CD4-positive, alpha-beta T cell treated with Interleukin-15 for 1 hour (primary cell): ENCODE measurements around the gene RPL19.

Source experiments
- DNase-seq: peaks from one replicate; pipeline ENCODE4 v3.0.0-alpha.2; 2020

The RPL19 gene

GRCh38 chr17:39173526-39174274, 26.4 kb upstream of the RPL19 start:
- DNase-seq = no peak

DNA sequence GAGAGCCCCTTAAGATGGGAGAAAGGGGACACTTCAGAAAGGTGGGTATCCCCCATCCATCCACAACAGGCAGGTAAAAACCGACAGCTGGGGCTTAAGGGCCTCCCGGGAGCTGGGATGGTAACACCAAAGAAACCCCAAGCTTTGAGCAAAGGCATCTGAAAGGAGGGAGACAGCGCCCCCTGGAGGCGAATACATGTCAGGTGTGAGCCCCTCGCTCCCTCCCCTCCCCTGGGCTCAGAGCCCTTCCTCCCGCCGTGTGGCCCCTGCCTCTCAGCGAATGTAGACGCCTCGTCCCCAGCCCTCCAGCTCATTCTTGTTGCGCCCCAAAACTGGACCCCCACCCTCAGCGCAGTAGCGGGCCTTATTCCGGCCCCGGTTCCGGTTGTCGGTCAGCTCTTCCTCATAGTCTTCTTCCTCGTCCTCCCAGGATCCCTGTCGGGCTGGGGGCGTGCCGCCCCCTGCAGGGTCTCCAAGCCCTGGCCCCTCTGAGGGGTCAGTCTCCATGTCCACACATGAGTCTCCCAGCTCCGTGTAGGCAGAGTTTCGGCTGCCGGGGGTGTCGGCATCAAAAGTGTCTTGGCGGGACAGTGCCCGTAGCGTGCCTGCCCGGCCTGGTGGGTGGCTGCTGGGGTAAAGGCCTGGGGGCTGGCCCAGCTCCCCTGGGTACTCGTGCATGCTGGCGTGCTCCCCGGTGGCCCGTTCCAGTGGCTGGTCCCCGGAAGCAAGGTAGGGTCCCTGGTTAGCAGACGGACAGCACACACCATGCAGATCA, 25.0 kb upstream of the RPL19 start:
- peak; percentile 75 for DNase-seq

DNA sequence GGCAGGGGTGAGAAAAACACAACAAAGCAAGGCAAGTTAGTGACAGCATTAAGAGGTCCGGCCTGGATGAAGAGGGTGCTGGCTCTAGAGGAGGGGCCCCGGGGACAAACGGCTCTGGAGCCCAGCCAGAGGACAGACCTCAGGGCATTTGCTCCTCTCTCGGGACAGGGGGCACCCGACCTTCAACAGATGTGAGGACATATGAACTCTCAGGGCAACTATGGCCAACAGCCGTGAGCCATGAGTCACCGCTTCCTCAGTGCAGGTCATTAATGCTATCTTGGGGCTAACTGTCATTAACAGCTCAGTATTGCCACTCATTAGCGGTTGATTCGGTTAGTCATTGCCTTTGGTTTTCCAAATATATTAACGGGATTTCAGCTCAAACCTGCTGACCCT, 24.4 kb upstream of the RPL19 start:
- DNase-seq = no peak

GRCh38 chr17:39177256-39177655, 22.8 kb upstream of the RPL19 start:
- DNase-seq = no peak

GRCh38 chr17:39178536-39178935, 21.5 kb upstream of the RPL19 start:
- no peak for DNase-seq

- no peak for DNase-seq
Measured at GRCh38 chr17:39181303-39181702, 18.8 kb upstream of the RPL19 start.

DNA sequence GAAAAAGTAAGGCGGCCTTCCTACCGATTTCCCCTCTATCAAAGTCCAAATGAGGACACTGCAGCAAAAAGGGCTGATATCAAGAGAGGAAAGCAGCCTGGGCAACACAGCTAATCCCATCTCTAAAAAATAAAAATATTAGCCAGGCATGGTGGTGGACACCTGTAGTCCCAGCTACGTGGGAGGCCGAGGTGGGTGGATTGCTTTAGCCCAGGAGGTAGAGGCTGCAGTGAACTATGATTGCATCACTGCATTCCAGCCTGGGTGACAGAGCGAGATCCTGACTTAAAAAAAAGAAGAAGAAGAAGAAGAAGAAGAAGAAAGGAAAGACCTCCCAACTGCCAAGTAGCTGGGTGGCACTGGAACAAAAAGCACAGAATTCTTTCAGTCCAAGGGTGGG, 17.0 kb upstream of the RPL19 start:
- DNase-seq = no peak

DNA sequence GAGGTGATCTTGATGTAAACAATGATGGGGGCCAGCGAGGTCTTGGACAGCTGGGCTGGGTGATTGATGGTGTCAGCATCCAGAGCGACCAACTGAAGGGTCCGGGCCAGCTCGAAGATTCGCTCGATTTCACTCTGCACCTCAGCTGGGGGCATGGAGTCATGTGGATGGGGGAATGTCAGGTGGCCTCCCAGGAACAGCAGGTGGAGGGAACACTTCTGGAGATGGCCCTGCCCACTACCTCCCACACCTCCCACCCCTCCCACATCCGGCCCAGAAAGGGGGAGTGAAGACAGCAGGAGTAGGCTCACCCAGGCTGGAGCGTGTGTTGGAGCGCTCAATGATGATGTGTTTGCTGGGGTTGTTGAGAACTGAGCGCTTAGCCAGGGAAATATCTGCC, 16.4 kb upstream of the RPL19 start:
- no peak for DNase-seq

GRCh38 chr17:39186481-39187002, 13.5 kb upstream of the RPL19 start:
- no peak for DNase-seq

DNA sequence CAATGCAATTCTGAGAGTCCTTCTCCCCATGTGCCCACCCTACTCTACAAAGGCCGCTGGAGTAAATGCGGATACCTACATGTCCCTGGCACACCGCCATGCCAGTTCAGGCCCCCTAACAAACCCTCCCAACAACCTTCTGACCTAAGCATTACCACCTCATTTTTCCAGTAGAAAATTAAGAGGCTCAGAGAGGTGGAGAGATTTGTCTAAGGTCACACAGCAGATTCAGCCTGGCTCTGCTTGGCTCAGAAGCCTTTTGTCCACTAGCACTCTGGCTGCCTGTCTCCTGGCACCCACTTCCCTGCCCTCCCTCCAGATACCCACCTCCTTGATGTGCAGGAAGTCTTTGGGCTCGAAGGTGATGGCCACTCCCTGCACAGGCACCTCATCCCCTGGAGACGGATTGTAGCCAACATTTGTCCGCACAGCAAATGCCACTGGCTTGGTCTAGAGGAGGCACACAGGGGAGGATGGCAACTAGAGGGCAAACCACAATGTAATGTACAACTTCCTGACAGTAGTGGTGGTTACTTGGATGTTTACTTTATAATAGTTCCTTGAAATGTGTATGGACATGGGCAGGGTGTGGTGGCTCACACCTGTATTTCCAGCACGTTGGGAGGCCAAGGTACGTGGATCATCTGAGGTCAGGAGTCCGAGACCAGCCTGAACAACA, 12.8 kb upstream of the RPL19 start:
- DNase-seq = no peak

GRCh38 chr17:39191750-39192510, 8.2 kb upstream of the RPL19 start:
- DNase-seq = no peak

GRCh38 chr17:39192901-39193300, 7.2 kb upstream of the RPL19 start:
- DNase-seq = no peak

- DNase-seq = no peak
Measured at GRCh38 chr17:39193346-39193745, 6.7 kb upstream of the RPL19 start.

DNA sequence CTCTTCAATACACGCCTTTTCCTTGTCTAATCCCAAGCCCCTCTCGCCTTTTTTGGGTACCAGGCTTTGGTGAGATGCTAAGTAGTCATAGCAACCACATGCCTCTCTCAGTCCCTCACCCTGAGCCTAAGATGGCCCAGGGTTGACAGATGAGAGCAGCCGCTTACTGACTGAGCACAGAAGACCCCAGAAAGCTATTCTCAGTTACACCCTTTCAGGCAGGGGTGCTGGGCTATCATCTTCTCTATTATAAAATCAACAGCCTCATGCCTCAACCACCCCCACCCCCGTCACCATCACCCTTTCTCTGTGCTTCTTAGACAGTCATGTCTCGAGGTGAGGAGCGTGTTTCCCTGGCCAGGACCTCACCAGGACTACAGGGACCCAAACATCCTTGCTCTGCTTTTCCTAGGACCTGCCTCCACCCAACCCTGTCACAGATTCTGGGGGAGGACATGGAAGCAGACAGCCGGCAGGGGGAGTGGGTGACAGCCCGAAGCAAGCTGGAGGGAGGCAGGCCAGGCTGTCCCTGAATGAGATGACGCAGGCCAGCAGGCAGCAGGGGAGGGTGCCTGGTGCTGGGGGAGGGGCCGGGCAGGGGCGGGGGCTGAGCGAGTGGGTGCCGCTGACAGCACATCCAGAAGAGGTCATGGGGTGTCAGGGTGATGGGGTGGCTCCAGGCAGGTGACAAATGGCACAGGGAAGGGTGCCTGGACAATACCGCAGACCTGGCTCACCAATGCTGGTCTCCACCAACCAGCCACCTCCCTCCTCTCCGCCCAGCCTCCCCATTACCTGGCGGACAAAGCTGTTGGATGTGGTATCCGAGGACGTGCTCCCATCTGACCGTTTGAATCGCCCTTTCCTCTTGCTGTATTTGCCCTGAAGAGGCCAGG, 5.7 kb upstream of the RPL19 start:
- DNase-seq = no peak

DNA sequence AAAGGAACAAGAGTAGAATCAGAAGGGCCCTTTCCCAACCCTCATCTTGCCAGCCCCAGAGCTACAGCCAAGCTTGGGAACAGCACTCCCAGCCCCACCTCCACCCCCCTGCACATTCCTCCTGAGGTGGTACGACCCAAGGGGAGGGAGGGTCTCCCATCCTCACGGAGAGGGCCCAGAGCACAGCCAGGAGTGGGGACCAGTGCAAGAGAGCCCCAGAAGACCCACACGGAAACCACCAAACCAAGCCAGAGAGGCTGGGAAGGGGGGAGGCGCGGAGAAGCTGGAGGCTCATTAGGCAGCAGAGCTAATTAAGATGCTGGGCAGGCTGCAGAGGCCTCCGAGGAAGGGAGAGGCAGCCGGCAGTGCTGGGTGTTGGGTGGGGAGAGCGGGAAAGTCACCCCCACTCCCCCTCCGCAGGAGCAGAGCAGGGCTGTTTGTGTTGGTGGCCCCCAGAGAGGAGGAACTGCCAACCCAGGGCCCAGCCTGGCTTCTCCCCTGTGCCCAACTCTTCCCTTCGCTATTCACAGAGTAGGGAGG, 5.0 kb upstream of the RPL19 start:
- no peak for DNase-seq

DNA sequence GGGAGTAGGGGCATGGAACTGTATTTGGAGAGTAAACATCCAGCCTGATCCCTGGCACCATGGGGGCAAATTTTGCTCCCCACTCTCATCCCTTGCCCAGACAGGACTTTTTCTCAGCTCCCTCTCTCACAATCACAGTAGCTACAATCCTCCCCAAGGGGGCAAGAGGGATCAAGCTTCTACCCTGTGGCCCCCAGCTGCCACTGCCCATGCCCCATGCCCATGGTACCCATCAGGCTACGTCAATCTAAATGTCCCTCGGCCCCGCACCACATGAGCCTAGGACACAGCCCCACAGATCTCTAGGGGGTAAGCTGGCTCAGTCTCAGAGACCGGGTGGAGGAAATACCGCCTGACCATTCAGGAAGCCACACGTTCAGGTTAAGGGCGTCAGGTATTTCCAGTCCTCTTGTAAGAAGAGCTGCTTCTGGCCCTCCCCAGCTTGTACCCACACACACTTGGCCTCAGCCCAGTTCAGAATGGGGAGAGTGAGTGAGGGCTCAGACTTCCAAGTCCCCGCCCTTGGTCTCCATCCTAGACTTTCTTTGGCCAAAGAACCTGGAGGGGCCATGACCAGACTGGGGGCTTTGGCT, 4.4 kb upstream of the RPL19 start:
- DNase-seq = peak; percentile 29

- DNase-seq = no peak
Measured at GRCh38 chr17:39196241-39196807, 3.8 kb upstream of the RPL19 start.

DNA sequence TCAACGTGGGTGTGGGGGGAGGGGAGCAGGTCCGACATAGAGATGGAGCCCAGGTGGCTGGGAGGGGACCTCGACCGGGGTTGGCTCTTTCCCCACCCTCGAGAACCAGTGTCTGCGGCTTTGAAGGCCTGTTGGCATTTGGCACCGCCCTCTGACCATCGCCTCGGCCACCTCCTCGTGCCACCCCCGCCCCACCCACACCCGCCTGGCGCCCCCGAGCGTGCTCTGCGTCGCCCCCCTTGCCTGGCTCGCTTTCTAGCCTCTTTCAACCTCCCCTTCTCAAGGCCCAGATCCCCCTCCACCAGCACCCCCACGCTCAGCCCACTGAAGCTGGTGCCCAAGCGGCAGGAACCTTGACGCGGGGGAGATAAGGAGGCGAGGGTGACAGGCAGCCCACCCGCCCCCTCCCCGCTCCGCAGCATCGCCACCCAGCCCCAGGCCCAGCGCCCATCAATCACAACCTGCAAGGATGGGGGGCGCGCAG, 3.2 kb upstream of the RPL19 start:
- DNase-seq = no peak

DNA sequence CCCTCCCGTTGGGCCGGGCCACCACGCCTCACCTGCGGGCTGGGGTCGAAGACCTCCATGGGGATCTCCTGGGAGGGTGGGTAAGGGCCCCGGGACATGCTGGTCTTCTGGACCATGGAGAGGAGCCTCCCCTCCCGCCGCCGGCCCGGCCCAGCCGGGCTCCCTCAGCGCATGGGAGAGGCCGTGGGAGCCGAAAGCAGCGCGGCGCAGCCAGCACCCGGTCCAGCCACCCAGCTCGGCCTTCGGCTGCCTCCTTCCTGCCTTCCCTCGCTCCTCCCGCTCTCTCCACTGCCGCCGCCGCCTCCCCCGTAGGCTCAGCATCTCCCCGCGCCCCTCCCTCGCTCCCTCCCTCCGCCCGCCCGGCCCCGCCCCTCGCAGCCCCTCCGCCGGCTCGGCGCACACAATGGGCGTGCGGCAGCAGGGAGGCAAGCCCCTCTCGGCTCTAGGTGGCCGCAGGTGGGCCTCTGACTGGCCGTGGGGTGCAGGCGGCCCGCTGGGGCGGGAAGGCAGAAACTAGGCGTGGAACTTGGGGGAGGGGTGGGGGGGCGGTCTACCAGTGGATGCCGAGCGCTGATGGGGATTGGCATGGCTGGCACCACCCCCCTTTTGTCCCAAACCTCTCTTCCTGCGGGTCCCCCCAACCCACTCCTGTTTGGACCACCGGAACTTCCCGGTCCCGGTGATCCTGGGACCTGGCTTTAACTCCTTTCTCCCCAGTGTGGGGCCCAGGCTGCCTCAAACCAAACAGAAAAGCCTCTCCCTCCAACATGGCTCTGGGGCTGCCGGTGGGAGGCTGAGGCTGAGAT, 2.5 kb upstream of the RPL19 start, which contains the start of gene CACNB1:
CACNB1 (minus strand) TSS at position 290 of the 806 bp plus-strand sequence; CDS start at position 116, 174 bp downstream.
- DNase-seq = peak; percentile 56

- no peak for DNase-seq
Measured at GRCh38 chr17:39198186-39198566, 1.9 kb upstream of the RPL19 start.
